A673 (cell line): ENCODE results near the gene TTC39A. TPM values are rescaled to one million over a fixed set of nuclear protein-coding genes. Genes with fewer than 3 reads are reported as not detected.
A peak's percentile ranks its signal among the peaks of the same experiment; 100 is the strongest.

Experiments
- BruUV-seq: library from RNA; stranded (reverse); fragments of 400-500 nt; replicated peaks from 2 replicates; lab custom pipeline; 2021; lab: Mats Ljungman, UMichigan
- CTCF ChIA-PET: fragments of 300-600 bp; sonication (Branson Sonifier 250); formaldehyde crosslinking; loops from one replicate; lab custom pipeline; 2022; ENCODE audit warnings: antibody characterized with exemption; lab: Charles Lee
- POLR2A ChIA-PET: fragments of 300-600 bp; sonication (Branson Sonifier 250); formaldehyde crosslinking; loops from one replicate; lab custom pipeline; 2022; ENCODE audit warnings: antibody characterized with exemption; ENCODE audit not compliant: low non-redundant PET; lab: Charles Lee
- DNase-seq: peaks from one replicate; pipeline ENCODE4 v3.0.0-alpha.2; 2015; ENCODE audit warnings: low spot score
- H3K27ac ChIP-seq: fragments of 200-600 bp; sonication (generic); 2 replicates; pipeline ENCODE4 v1.5.1; 2016; ENCODE audit warnings: mixed run types, low read depth, mild to moderate bottlenecking, mixed read lengths, antibody characterized with exemption, low read length; ENCODE audit not compliant: poor library complexity, severe bottlenecking
- H3K27me3 ChIP-seq: fragments of 200-600 bp; sonication (generic); replicated peaks from 2 replicates; pipeline ENCODE4 v1.6.1; 2017; ENCODE audit warnings: mixed run types, low read depth, mild to moderate bottlenecking, mixed read lengths, antibody characterized with exemption, low read length; ENCODE audit not compliant: insufficient read depth, poor library complexity
- H3K36me3 ChIP-seq: fragments of 200-600 bp; sonication (generic); 2 replicates; pipeline ENCODE4 v1.6.1; 2016; ENCODE audit warnings: mixed run types, mild to moderate bottlenecking, mixed read lengths, antibody characterized with exemption, low read length; ENCODE audit not compliant: insufficient read depth, poor library complexity, severe bottlenecking
- H3K4me1 ChIP-seq: fragments of 200-600 bp; sonication (generic); 2 replicates; pipeline ENCODE4 v1.6.1; 2017; ENCODE audit warnings: mixed run types, mild to moderate bottlenecking, mixed read lengths, antibody characterized with exemption, low read length; ENCODE audit not compliant: insufficient read depth, poor library complexity, severe bottlenecking
- H3K4me3 ChIP-seq: fragments of 200-600 bp; sonication (generic); 2 replicates; pipeline ENCODE4 v1.5.1; 2016; ENCODE audit warnings: low read depth, mixed run types, mild to moderate bottlenecking, mixed read lengths, low read length; ENCODE audit not compliant: poor library complexity, severe bottlenecking
- H3K9me3 ChIP-seq: fragments of 200-600 bp; sonication (generic); 2 replicates; pipeline ENCODE4 v1.6.1; 2016; ENCODE audit warnings: mixed run types, low read depth, mild to moderate bottlenecking, mixed read lengths, antibody characterized with exemption, low read length; ENCODE audit not compliant: poor library complexity, severe bottlenecking
- CTCF ChIP-seq: fragments of 300-800, 200-600 bp; sonication (generic); conservative IDR thresholded peaks from 2 replicates; pipeline ENCODE4 v1.5.1; 2017; ENCODE audit warnings: low read depth, mild to moderate bottlenecking, antibody characterized with exemption, low read length, moderate library complexity, mixed read lengths
- EZH2 ChIP-seq: fragments of 200-600 bp; sonication (generic); IDR thresholded peaks from 2 replicates; pipeline ENCODE4 v1.6.1; 2017; ENCODE audit warnings: borderline replicate concordance, low read depth, mild to moderate bottlenecking, mixed read lengths, antibody characterized with exemption, low read length; ENCODE audit not compliant: poor library complexity, severe bottlenecking
- intact Hi-C: fragments of 100-400 bp; cut with micrococcal nuclease; formaldehyde crosslinking; loops from one replicate; pipeline ENCODE4 v1.10.0; 2022; ENCODE audit not compliant: unreplicated experiment
- total RNA-seq: library from RNA; stranded (reverse); gene quantifications from 2 replicates; pipeline ENCODE4 v1.2.3, GENCODE V29; 2021

The TTC39A gene
- total RNA-seq, 1 experiment from 2014 or later, result 3.1 TPM

- Histone ChIP-seq H3K9me3 (no peaks in the 10 kb centered on the region), H3K27me3 (no peaks in the 10 kb centered on the region), H3K4me1 (peaks cover 6% of the 10 kb centered on the region), H3K36me3 (no peaks in the 10 kb centered on the region), H3K27ac (no peak overlapping the region), H3K4me3 (no peak overlapping the region)
- TF ChIP-seq EZH2 (no peak), CTCF (no peak)
- BruUV-seq, result no TSS peak
- ChIA-PET POLR2A (no interaction called here), CTCF (interaction anchor here (1.1 kb wide), 1 partner anchor 192 kb away, joined by 4 read pairs; no protein-coding TSS in a partner anchor)
- no peak for DNase-seq
- intact Hi-C loops, result loop anchor here (2.0 to 10.0 kb wide), 2 partner anchors 192 to 422 kb away; no protein-coding TSS in a partner anchor
These were observed 12.3 kb upstream of the TTC39A start for GRCh38 chr1:51342591-51343206.

- CTCF ChIA-PET, result interaction anchor here (1.1 kb wide), 1 partner anchor 193 kb away, joined by 4 read pairs; no protein-coding TSS in a partner anchor
- POLR2A ChIA-PET, result interaction anchor here (0.7 kb wide), 1 partner anchor 428 kb away, joined by 6 read pairs; no protein-coding TSS in a partner anchor
These were observed 11.6 kb upstream of the TTC39A start for GRCh38 chr1:51341876-51342496.

GRCh38 chr1:51340380-51340779, 10.0 kb upstream of the TTC39A start:
- Histone ChIP-seq H3K9me3 (no peaks in the 10 kb centered on the region), H3K27me3 (no peaks in the 10 kb centered on the region), H3K27ac (no peak overlapping the region), H3K4me3 (no peak overlapping the region), H3K4me1 (peaks cover 6% of the 10 kb centered on the region), H3K36me3 (no peaks in the 10 kb centered on the region)
- intact Hi-C loops, result loop anchor here (10.0 kb wide), 1 partner anchor 424 kb away; no protein-coding TSS in a partner anchor
- no peak for TF ChIP-seq EZH2
- TF ChIP-seq CTCF, result no peak
- CTCF ChIA-PET, result no interaction called here
- no TSS peak for BruUV-seq
- POLR2A ChIA-PET, result interaction anchor here (0.6 kb wide), 1 partner anchor 175 kb away, joined by 7 read pairs; no protein-coding TSS in a partner anchor
- peak; percentile 43 for DNase-seq

More at GRCh38 chr1:51341876-51342496, 11.6 kb upstream of the TTC39A start:
- H3K4me3 ChIP-seq, result no peak overlapping the region
- H3K27me3 ChIP-seq, result no peaks in the 10 kb centered on the region
- H3K4me1 ChIP-seq, result peaks cover 6% of the 10 kb centered on the region
- intact Hi-C loops, result loop anchor here (2.0 to 10.0 kb wide), 2 partner anchors 193 to 423 kb away; no protein-coding TSS in a partner anchor
- no peaks in the 10 kb centered on the region for H3K36me3 ChIP-seq
- BruUV-seq, result no TSS peak
- no peak overlapping the region for H3K27ac ChIP-seq
- TF ChIP-seq EZH2 (no peak), CTCF (peak; percentile 64)
- H3K9me3 ChIP-seq, result no peaks in the 10 kb centered on the region
- peak; percentile 72 for DNase-seq
